Posterior cingulate gyrus (tissue), 11 donors: ENCODE measurements around the gene EIPR1.
A peak's percentile ranks its signal among the peaks of the same experiment; 100 is the strongest.

Experiments used
- DNase-seq, 10 donors: peaks; one replicate each; pipeline versions ENCODE4 v3.0.0 to v3.0.0-alpha.2; 2020 to 2021; ENCODE audit warnings: mixed read lengths in 3 of 10
- intact Hi-C: fragments of 100-400 bp; cut with DNase I; formaldehyde crosslinking; loops from one replicate; pipeline ENCODE4 v1.15.1; 2023

EIPR1 gene

DNA sequence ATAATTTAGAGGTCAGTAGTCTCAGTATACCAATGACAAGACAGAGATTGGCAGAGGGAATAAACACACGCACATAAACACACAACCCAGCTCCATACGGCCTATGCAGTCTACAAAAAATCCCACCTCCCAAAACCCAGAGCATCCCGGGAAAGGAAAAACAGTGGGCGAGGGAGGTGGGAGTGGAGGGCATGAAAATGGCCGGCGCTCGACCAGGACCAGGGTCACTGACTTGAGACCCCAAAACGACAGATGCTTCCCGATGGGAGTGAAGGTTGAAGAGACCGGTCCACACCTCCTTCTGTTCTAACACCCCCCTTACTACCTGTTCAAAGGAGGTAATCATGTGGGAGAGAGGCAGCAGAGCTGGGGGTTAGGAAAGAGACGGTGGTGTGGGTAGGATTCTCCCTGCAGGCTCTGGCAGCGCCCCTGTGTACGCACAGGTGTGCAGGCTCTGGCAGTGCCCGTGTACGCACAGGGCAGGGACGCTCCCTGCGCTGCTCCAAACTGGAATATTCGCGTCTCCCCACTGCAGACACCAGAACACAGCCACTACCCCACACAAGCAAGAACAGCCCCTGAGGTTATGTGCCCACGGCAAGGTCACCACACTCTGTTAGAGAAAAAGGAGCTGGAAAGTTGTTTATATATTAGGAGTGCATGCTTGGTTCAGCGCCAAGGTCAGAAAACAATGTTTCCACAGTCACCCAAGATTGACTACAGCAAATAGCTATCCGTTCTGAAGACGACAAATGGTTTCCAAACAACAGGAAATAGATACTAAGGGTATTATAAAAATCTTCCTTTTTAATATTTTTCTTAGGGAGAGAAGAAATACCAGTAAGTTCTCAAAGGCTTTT, 67.9 kb downstream of the EIPR1 start:
- DNase-seq: peak in 2 of 10 donors; percentile 54 to 57
- intact Hi-C loops: loop anchor here (10.0 kb wide), 2 partner anchors 115 to 1455 kb away; no protein-coding TSS in a partner anchor

GRCh38 chr2:3307901-3308300, 69.7 kb downstream of the EIPR1 start:
- intact Hi-C loops: loop anchor here (10.0 kb wide), 2 partner anchors 113 to 1453 kb away; no protein-coding TSS in a partner anchor
- DNase-seq: peak in 2 of 10 donors; percentile 42 to 69

DNA sequence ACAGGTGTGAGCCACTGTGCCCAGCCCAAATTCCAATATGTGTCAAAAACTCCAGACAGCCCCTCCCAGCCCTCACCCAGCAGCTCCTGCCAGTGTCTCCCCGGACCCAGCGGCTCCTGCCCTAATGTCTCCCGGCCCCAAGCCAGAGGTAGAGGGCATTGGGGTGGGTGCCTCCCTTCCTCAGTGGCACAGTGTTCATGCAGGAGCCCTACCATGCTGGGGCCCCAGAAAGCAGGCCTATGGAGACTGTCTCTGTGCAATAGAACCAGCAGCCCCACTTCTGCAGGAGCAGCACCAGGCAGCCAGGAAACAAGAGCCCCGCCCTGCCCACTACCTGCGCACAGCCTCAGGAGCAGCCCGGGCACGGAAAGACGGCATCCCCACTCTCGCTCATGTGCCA, 70.4 kb downstream of the EIPR1 start:
- peak in 2 of 10 donors; percentile 48 to 69 for DNase-seq
- intact Hi-C loops: loop anchor here (10.0 kb wide), 2 partner anchors 112 to 1452 kb away; no protein-coding TSS in a partner anchor

DNA sequence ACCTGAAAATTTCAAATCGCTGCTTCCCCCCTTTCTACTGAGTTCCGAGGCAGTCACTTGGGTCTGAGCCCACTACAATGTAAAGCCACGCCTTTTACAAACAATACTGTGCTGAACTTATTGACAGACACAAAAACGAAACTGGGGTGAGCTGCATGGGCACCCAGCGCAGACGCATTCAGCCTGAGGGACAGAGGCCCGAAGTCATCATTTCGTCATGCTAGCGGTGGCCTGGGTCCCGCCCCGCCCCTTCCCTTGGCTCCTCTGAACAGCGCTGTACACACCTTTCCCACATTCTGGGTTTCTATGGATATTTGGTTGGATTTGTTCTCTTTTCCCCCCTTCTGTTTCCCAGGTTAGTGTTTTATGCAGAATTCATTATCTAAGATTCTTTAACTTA, 71.7 kb downstream of the EIPR1 start:
- DNase-seq: peak in 1 of 10 donors; percentile 39
- intact Hi-C loops: loop anchor here (10.0 kb wide), 2 partner anchors 111 to 1451 kb away; no protein-coding TSS in a partner anchor

GRCh38 chr2:3305431-3305830, 72.2 kb downstream of the EIPR1 start:
- intact Hi-C loops: loop anchor here (10.0 kb wide), 2 partner anchors 111 to 1451 kb away; no protein-coding TSS in a partner anchor
- DNase-seq: peak in 3 of 10 donors; percentile 21 to 61 (median 49)

DNA sequence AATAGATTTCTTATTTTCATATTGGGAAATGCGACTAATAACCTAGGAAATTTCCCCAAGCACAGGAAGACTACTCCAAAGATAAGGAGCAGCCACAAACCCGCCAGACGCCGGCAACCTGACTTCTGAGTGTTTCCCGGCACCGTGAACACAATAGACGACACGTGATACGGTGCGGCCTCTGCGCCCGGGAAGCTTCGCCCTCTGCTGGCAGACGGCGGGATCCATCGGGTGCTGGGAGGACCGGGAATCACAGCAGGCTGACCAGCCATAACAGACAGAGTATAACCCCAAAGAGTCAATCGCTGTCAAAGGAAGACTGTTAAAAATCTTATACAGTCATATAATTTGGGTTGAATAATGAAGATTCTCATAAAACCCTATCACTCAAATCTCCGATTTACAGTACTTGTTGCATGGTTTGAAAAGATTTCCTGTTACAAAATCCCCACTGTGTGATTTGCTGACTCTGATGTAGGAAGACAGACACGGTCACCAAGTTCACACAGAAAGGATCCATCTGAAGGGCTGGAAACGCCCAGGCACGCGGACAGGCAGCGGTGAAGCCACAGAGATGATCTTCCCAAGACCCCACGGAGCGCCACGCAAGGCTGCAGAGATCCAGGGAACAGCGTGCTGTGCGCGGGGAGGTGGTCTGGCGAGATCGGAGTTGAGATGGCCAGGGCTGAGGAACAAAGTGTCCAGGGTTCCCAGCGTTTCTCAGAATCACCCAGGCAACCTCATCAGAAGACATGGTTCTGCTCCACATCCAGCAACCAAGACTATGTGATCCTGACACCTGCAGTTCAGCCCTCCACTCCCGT, 73.8 kb downstream of the EIPR1 start:
- peak; percentile 84 to 99 (median 92) for DNase-seq
- intact Hi-C loops: loop anchor here (1.0 to 10.0 kb wide), 3 partner anchors 109 to 1449 kb away; no protein-coding TSS in a partner anchor

DNA sequence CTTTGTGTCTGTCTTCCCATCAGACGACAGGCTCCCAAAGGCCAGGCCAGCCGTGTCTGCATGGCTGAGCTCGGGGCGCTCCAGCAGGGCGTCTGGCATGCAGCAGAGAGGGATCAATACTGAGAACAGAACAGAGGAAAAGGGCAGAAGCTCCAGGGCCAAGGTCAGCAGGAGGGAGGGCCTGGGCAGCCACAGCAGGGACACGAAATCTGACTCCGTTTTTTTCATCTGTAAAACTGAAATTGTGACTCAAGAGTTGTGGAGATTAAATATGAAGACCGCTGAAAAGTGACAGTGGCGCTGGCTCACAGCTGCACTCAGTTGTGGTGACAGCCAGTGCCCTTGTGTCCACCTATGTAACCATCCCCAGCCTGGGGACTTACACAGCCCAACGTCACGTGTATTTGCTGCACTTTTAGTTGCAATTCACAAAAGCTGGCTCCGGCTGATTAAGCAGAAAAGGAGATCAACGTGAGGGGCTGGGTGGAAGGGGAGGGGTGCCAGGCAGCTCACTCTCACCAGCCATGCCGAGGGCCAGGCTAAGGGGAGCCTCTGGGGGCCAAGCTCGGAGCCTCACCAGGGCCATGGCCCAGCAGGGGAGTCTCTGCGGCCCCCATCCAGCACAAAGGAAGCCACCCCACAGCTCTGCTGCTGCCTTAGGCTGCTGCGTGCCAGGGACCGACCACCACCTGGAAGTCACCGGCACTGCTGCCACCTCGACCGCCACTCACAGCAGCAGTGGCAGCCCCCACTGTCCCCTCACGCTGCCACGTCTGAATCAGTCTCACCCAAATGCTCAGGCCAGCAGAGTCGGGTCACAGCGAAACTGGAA, 74.7 kb downstream of the EIPR1 start:
- peak in 1 of 10 donors; percentile 78 for DNase-seq
- intact Hi-C loops: loop anchor here (1.0 to 10.0 kb wide), 3 partner anchors 108 to 1448 kb away; no protein-coding TSS in a partner anchor

DNA sequence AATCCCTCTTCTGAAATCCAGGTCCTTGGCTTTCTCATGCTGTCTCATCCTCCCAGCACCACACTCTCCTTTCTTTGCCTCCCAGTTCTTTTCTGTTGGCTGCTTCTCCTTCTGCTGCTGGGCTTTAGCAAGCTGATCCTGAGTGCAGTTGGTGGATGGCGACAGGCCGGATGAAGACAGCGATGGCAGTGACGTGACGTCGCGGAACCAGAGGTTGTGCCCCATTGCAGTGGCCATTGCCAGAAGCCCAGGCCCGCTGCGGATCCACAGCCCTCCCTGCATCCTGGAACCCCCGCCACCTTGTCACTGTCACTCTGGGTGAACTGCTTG, 75.2 kb downstream of the EIPR1 start:
- DNase-seq: peak in 1 of 10 donors; percentile 73
- intact Hi-C loops: loop anchor here (10.0 kb wide), 2 partner anchors 108 to 1448 kb away; no protein-coding TSS in a partner anchor

- intact Hi-C loops: loop anchor here (10.0 kb wide), 2 partner anchors 106 to 1446 kb away; no protein-coding TSS in a partner anchor
- DNase-seq: peak in 1 of 10 donors; percentile 61
These were observed 76.6 kb downstream of the EIPR1 start for GRCh38 chr2:3301001-3301400.

DNA sequence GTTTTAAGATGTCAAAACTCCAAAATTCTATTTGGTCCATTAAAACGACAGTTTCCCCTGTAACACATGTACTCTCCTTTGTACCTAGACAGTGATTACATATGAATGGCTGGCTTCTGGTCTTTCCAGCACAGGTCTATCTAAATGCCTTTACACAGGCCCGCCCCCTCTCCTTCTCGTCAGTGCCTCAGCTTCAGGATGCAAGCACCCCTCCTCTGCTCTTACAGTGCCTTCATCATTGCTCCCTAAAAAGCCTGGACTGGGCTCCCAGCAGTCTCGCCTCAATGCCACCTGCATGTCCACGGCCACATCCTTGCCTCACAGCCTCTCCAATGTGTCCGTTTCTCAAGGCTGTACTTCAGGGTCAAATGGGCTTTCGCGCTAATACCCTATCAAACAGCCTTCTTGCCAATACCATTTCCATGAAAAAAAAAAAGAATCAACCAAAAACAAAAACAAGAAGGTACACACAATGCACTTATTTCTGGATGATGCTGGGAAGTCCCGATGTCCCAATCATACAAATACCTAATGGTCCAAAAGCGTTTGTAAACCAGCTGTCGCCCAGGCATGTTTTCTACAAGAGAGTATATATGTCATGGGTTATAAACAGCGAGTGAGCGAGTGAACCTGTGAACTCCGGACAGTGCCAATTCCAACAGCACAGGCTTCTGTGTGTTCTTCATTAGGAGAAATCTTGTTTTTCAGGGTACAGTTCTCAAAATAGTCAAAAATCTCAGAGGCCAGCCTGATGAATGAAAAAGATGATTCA, 77.2 kb downstream of the EIPR1 start:
- intact Hi-C loops: loop anchor here (10.0 kb wide), 2 partner anchors 106 to 1446 kb away; no protein-coding TSS in a partner anchor
- peak in 2 of 10 donors; percentile 45 to 46 for DNase-seq

GRCh38 chr2:3299703-3300102, 77.9 kb downstream of the EIPR1 start:
- DNase-seq: peak in 1 of 10 donors; percentile 55
- intact Hi-C loops: loop anchor here (10.0 kb wide), 2 partner anchors 105 to 1445 kb away; no protein-coding TSS in a partner anchor

- intact Hi-C loops: no loop called here
- DNase-seq: peak in 3 of 10 donors; percentile 3 to 83 (median 59)
These were observed 78.5 kb downstream of the EIPR1 start for GRCh38 chr2:3299130-3299529.

DNA sequence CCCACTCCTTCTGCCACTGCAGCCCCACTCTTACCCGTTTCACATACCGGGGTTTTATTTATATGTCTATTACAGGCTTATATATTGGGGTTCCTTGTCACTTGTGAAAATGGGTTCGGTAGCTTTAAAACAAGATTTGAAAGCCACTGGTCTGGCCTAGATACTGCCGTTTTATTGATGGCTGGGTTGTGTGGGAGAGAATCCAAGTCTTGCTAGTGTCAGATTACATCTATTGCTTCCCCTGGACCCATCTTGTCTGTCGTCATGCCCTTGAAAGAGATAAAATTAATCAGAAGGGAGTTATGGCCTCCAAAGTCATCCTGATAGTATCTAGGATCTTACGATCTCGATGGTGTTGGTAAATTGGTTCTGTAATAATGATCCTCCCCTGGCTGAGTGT, 79.4 kb downstream of the EIPR1 start:
- DNase-seq: peak in 1 of 10 donors; percentile 35
- intact Hi-C loops: no loop called here

DNA sequence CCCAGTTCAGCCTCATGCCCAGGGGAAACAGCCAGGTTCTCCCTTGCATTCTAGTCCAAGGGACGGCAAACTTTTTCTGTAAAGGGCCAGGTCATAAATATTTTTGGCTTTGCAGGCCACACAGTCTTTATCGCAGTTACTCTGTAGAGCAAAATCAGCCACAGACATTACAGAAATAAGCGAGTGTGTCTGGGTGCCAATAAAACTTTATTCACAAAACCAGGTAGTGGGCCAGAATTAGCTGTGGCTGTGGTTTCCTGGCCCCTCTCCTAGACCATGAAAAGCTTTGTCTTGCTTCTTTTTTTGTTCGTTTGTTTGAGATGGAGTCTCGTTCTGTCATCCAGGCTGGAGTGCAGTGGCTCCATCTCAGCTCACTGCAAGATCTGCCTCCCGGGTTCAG, 80.1 kb downstream of the EIPR1 start:
- no peak for DNase-seq
- intact Hi-C loops: no loop called here

DNA sequence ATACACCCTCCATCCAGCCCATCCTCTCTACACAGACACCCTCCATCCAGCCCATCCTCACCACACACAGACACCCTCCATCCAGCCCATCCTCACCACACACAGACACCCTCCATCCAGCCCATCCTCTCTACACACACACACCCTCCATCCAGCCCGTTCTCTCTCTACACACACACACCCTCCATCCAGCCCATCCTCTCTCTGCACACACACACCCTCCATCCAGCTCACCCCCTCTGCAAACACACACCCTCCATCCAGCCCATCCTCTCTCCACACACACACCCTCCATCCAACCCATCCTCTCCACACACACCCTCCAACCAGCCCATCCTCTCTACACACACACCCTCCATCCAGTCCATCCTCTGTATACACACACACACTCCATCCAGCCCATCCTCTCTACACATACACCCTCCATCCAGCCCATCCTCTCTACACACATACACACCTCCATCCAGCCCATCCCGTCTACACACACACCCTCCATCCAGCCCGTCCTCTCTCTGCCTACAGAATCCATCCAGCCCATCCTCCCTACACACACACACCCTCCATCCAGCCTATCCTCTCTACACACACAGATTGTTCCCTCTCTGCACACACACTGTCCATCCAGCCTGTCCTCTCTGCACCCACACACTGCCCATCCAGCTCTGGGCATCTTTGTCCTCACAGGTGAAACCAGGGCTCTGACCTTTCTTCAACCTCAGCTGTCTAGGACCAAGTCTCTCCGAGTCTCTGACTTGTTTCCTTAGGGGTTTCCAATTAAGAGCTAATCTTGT, 81.2 kb downstream of the EIPR1 start:
- intact Hi-C loops: no loop called here
- DNase-seq: no peak

DNA sequence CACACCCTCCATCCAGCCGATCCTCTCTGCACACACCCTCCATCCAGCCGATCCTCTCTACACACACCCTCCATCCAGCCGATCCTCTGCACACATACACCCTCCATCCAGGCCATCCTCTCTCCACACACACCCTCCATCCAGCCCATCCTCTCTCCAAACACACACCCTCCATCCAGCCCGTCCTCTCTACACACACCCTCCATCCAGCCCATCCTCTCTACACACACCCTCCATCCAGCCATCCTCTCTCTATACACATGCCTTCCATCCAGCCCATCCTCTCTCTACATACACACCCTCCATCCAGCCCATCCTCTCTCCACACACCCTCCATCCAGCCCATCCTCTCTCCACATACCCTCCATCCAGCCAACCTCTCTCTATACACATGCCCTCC, 83.1 kb downstream of the EIPR1 start:
- intact Hi-C loops: no loop called here
- DNase-seq: peak in 1 of 10 donors; percentile 25

GRCh38 chr2:3294069-3294468, 83.5 kb downstream of the EIPR1 start:
- intact Hi-C loops: no loop called here
- peak in 1 of 10 donors; percentile 29 for DNase-seq

GRCh38 chr2:3293221-3293620, 84.4 kb downstream of the EIPR1 start:
- DNase-seq: peak in 2 of 10 donors; percentile 57 to 79
- intact Hi-C loops: no loop called here
